Stimulated activated CD4-positive, alpha-beta T cell treated with anti-CD3 and anti-CD28 coated beads, Interleukin-2, amount 100 ng/mL, for 4 hours (primary cell): ENCODE measurements around the gene BCAM.

ENCODE experiments used
- DNase-seq: peaks from one replicate; pipeline ENCODE4 v3.0.0-alpha.2; 2020; ENCODE audit warnings: low read depth

The BCAM gene

DNA sequence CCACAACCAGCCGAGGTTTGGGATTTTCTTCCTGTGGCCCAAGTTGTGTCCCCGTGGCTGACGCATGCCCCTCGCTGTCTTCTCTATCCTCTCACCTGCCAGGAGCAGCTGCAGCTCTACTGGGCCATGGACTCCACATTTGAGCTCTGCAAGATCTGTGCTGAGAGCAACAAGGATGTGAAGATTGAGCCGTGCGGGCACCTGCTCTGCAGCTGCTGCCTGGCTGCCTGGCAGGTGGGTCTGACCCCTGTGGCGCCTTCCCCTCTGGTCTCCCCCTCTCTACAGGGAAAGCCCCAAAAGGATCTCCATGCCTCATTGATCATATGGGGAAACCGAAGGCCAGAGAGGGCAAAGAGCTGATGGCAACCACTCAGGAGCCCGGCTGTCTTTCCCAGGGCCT is 16.6 kb upstream of the BCAM start:
- no peak for DNase-seq

DNA sequence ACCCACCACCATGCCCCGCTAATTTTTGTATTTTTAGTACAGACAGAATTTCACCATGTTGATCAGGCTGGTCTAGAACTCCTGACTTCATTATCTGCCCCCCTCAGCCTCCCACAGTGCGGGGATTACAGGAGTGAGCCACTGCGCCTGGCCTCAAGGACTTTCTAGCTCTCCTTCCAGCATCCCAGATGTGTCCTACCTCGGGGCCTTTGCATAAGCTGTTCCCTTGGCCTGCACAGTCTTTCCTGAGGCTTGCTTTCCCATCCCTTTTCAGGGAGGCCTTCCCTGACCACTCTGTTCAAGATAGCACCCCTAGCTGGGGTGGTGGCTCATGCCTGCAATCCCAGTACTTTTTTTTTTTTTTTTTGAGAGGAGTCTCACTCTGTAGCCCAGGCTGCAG is 14.3 kb upstream of the BCAM start:
- DNase-seq: no peak

DNA sequence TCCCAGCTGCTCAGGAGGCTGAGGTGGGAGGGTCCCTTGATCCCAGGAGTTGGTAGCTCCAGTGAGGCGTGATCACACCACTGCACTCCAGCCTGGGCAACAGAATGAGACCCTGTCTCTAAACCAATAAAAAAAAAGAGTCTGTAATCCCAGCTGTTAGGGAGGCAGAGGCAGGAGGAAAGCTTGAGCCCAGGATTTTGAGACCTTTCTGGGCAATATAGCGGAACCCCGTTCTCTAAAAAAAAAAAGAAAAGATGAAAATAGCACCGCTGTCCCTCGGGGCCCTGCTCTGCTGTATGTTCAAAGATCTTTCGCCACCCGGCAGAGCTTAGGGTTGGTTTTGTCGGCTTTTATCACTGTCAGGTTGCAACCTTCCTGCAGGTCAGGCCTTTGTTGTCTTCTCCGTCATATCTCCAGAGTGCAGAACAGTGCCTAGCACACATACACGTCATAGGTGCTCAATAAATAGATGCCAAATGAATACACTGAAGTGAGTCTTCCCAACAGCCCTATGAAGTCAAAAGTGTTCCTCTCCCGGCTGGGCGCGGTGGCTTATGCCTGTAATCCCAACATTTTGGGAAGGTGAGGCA is 13.4 kb upstream of the BCAM start:
- no peak for DNase-seq

DNA sequence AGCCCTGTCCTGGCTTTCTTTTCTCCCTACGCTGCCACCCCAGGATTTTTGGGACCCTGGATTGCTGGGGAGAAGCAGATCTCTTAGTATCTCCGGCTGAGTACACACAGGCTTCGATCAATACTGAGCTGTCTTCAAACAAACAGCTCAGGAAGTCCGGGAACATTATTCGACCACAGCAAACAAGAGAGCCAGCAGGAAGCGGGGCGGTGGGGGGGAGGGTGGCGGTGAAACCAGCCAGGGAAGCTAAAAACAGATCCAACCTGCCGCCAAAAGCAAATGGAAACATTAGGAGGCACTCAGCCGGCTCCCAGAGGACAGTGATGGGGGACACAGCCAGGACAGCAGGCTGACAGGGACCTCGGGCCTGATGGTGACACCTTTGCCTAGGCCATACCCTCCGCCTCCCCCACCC is 12.2 kb upstream of the BCAM start:
- no peak for DNase-seq

DNA sequence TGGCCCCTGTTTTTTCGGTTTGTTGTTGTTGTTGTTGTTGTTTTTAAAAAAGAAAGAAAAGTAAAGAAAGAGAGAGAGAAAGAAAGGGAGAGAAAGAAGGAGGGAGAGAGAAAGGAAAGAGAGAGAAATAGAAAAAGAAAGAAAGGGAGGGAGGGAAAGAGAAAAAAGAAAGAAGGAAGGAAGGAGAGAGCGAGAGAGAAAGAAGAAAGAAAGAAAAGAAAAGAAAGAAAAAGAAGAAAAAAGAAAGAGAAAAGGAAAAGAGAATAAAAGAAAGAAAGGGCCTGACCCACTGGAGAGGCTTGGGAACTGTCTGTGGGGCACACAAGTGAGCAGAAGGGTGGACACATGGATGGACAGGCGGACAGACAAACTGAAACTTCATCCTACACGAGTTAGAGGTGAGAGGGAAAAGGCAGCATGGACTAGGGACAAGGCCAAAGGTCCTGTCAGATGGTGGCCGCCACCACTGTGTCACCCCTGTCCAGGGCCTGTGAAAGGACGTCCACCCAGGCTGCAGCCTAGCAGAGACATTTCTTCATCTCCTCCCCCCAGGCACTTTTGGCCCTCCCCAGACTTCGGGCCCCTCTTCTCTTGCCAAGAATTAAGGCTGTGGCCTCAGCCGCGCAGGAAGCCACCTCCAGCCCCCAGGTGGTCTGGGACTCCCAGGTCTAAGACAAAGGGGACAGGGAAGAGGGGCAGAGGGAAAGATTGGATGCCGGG is 9.1 kb upstream of the BCAM start:
- no peak for DNase-seq

DNA sequence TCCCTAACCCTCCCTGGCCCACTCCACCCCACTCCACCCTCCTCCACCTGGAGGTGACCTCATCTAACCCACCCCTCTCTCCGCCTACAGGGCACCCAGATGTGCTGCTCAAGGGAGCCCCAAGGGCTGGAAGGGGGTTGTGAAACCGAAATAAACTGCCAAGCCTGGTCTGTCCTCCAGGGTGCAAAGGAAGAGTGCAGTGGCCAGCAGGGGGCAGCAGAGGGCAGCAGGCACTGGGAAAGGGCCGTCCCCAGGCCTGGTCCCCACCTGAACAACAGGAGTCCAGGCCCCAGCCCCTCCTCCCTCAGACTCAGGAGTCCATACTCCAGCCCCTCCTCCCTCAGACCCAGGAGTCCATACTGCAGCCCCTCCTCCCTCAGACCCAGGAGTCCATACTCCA is 8.4 kb upstream of the BCAM start:
- peak; percentile 70 for DNase-seq

DNA sequence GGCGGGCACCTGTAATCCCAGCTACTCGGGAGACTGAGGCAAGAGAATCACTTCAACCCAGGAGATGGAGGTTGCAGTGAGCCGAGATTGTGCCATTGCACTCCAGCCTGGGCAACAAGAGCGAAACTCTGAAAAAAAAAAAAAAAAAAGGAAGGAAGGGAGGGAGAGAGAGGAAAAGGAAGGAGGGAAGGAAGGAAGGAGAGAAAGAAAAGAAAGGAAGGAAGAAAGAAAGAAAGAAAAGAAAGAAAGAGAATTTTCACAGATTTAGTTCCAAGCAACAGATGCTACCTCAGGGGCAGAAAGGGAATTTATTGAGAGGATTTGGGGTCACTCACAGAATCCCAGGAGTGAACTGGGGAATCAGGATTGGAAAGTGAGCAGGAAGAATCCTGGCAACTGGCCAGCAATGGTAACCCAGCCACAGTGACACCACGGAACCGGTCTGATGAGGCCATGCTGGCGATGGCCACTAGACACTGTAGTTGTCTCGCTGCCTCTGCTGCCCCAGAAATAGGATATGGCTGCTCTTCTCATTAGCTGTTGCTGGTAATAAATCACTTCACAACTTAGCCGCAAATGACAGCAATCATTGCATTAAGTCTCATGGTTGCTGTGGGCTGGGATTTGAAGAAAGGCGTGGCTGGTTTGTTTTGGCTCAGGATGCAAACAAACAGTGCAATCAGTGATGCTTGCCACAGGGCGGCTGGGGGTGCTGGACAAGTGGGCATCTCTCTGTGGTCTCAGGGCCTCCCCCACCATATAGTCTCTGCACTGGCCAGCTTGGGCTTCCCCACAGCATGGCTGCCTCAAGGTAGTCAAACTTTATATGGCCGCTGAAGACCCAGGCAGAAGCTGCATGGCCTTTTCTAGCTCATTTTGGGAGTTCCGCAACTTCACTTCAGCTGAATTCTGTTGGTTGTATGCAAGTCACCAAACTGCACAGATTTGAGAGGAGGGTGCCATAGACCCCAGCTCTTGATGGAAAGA is 5.2 kb upstream of the BCAM start:
- no peak for DNase-seq

DNA sequence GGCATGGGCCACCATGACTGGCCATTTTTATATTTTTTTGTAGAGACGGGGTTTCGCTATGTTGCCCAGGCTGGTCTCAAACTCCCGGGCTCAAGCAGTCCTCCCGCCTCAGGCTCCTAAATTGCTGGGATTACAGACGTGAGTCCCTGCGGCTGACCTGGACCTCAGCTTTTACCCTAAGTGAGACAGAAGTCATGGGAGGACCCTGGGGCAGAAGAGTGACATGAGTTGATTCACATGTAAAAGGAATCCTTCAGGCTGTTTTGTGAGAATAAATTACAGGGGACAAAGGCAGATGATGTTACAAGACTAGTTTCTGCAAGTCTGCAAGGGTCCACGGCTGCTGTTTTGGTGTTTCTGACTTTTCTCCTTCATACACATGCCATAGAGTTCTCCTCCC is 2.6 kb upstream of the BCAM start:
- DNase-seq: no peak

DNA sequence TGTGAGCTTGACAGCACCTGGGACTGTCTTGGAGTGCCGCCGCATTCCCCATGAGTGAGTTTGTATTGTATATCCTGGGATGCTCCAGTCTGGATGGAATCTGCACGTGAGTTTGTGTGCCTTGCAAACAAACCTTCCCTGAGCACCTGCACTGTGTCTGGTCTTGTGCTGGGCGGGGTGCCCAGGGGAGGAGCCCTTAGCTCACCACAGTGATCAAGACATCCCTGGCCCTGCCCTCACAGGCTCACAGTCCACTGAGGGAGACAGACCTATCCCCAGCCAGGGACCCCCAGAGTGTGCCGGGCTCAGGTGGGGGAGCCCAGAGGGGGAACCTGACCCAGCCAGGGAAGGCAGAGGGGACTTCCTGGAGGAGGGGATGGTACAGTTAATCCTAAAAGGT is 1.7 kb upstream of the BCAM start:
- no peak for DNase-seq

DNA sequence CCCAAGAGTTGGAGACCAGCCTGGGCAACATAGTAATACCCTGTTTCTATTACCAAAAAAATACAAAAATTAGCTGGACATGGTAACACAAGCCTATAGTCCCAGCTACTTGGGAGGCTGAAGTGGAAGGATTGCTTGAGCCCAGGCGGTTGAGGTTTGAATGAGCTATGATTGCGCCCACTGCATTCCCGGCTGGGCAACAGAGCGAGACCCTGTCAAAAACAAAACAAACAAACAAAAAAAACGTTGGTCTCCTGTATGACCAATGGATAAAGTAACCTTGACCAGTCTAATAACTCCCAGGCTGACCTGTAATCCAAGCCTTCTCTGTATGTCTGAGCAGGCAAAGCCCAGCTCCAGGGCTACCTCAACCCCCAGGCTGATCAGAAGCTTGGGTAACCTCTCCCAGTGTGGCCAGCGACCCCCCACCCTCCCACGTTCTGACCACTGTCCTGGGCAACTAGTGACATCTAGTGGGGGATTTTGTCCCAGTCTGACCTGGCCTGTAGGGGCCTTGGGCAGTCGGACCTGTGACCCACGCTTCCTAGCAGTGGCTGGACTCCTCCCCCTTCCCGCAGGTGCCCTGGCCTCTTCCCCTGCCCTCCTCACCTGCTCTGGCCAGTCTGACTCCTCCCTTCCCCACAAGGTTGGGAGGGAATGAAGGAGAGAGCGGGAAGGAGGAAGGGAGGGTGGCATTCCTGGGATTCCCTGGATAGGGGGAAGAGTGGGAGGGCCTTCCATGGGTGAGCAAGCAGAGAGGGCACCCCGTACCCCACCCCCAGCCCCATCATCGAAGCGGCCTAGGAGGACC is 1.0 kb upstream of the BCAM start:
- no peak for DNase-seq

DNA sequence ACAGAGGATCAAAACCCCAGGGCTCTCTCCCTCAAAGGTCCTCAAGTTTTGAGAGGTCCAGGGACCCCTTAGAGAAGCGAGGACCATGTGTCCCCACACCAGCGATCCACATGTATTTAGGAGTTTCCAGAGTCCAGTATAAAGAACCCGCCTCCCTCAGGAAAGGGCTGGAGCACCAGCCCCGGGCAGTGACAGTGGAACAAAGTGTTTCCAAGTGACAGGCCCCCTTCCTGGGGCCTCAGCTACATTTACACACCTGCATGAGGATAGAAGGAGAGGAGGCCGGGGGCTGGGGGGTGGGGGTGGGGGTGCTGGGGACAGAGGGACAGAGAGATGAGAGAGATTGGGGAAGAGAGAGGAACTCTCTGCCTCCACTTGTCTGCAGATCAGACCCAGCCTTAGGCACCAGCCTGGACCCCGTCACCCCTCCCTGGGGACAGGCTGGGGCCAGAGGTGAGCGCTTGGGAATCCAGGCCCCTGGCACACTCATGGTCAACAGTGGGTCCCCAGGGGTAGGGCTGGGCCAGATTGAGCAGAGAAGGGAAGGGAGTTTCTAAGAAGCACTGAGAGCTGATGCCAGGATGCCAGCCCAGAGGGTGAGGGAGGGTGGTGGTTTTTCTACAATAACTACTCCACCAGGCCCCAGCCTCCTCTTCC is 802 bp downstream of the BCAM start:
- DNase-seq: no peak

DNA sequence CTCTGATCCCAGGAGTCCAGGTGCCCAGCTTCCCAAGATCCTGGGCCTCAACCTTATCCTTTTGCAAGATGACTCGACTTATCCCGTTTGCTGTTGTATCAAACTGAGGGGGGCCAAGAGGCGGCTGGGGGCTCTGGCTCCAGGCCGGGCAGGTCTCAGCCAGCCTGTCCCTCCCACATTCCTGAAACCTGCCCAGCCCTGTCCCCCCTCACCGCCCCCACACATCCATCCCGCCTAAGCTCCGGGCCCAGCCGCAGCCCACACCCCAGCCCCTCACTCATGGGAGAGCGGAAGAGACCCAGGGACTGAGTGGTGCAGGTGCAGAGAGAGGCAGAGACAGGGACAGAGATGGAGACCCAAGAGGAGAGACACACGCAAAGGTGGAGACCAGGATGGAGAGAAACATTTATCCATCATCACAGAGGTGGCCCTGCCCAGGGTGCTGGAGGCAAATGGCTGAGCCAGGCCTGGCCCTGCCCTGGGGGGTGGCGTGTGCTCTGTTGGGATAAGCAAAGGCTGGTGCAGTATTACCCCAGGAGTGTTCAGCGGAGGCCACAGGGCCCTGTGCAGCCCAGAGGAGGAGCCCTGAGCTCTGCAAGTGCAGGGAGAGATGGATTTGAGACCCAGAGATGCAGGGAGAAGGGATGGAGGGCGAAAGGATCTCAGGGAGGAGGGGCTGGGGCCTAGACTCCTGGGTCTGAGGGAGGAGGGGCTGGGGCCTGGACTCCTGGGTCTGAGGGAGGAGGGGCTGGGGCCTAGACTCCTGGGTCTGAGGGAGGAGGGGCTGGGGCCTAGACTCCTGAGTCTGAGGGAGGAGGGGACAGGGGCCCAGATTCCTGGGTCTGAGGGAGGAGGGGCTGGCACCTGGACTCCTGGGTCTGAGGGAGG is 1.6 kb downstream of the BCAM start:
- no peak for DNase-seq

DNA sequence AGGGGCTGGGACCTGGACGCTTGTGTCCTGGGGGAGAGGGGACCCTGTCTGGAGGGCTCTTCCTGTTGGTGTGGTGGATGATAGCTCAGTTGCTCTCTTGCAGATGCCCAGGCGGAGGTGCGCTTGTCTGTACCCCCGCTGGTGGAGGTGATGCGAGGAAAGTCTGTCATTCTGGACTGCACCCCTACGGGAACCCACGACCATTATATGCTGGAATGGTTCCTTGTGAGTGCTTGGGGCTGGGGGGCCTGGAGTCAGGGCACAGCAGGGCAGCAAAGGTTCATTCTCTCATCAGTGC is 2.2 kb downstream of the BCAM start:
- no peak for DNase-seq

DNA sequence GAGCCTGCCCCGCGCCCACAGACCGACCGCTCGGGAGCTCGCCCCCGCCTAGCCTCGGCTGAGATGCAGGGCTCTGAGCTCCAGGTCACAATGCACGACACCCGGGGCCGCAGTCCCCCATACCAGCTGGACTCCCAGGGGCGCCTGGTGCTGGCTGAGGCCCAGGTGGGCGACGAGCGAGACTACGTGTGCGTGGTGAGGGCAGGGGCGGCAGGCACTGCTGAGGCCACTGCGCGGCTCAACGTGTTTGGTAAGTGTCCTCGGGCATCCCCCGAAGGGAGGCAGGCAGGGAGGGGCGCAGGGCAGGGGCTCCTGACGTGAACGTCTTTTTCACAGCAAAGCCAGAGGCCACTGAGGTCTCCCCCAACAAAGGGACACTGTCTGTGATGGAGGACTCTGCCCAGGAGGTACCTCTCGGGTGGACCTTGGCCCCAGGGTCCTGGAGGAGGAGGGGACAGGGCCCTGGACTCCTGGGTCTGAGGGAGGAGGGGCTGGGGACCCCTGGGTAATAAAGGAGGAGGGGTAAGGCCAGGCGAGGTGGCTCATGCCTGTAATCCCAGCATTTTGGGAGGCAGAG is 3.3 kb downstream of the BCAM start:
- DNase-seq: no peak

DNA sequence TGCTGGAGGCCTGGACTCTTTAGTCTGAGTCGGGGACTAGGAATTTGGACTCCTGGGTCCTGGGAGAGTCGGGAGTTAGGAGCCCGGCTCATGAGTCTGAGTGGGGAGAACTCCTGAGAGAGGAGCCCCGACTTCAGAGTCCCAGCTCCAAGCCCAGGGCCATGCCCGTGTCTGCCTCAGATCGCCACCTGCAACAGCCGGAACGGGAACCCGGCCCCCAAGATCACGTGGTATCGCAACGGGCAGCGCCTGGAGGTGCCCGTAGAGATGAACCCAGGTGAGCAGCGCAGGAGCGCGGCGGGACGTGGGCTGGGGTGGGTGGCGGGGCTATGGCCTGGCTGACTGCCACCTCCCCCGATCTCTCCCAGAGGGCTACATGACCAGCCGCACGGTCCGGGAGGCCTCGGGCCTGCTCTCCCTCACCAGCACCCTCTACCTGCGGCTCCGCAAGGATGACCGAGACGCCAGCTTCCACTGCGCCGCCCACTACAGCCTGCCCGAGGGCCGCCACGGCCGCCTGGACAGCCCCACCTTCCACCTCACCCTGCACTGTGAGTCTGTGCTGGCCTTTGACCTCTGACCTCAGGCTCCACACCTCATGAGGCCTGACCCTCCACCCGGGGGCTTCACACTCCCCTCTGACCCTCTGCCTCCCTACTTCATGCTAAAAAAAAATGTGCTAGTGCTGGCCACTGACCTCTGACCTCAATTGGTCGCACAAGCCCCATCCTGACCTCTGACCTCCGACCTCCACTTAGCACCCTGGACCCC is 4.4 kb downstream of the BCAM start:
- no peak for DNase-seq

DNA sequence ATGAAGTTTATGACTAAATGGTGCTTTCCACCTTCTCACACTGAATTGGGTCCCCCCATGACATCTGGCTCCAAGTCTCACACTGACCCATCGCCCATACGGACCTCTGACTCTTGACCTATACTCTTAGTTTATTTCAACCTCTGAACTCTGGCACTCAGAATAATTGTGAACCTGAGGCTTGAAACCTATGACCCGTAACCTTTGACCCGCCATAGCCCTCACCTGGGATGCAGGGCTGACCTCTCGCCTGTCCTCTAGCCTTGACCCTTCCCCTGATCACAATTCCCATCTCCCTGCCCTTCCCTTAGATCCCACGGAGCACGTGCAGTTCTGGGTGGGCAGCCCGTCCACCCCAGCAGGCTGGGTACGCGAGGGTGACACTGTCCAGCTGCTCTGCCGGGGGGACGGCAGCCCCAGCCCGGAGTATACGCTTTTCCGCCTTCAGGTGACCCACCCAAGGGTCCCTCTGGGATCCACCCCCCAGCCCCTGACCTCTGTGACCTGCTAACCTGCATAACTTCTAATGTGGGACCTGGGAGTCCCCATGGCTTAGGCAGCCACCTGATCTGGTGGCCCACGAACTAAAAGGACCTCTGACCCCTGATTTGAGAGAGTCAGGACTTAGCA is 5.1 kb downstream of the BCAM start:
- no peak for DNase-seq

DNA sequence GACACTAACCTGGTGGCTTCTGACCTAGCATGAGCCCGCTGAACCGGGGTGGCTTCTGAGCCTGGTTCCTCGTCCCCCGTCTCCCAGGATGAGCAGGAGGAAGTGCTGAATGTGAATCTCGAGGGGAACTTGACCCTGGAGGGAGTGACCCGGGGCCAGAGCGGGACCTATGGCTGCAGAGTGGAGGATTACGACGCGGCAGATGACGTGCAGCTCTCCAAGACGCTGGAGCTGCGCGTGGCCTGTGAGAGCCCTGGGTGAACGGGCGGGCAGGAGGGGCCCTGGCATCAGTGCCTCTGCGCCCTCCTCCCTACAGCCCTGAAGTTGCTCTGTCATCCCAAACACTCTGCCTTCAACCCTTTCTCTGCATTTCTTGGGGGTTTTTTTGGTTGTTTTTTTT is 5.6 kb downstream of the BCAM start:
- no peak for DNase-seq

DNA sequence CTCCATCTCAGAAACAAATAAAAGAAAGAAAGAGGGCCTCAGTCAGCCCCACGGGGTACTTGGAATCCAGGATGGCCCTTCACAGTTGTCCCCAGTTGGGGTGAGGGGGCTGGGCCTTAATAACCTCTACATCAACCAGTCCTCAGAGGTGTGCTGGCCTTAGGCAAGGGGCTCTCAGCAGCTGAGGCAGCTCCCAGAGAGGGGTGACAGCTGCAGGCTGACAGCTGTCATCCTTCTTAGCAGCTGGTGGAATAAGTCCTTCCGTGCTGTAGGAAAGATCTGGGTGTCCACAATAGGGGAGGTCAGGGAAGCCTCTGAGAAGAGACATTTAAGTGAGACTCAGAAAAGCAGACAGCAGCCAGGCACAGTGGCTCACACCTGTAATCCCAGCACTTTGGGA is 7.4 kb downstream of the BCAM start:
- no peak for DNase-seq
